ENCODE data around the gene FOXD4L6. TPM values are rescaled to one million over a fixed set of nuclear protein-coding genes. Genes with fewer than 3 reads are reported as not detected.
"Not testable (repeated sequence)": the region's sequence is repeated elsewhere in the genome, so short reads cannot be mapped to it uniquely, and the experiment has no call there.

Gene FOXD4L6
- total RNA-seq, 5 donors from 2014 or later (not counting 1 experiment from before 2014, with no cell fraction given), result 0.16 TPM; not detected in 4

DNA sequence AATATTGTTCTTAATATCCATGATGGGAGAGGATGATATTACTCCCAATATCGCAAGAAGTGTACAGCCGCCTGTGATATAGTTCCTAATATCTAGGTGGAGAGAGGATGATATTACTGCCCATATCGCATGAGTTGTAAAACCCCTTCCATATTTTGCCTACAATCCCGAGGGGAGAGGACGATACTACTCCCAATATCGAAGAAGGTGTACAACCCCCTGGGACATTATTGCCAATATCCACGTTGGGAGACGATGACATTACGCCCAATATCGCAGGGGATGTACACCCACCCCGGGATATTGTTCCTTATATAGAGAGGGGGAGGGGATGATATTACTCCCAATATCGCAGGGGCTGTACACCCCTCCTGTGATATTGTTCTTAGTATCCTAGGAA lies 17.1 kb downstream of the FOXD4L6 start:
- H3K27me3 Mint-ChIP-seq; POLR2A ChIA-PET; H3K27ac Mint-ChIP-seq; H3K9me3 Mint-ChIP-seq; H3K36me3 Mint-ChIP-seq; H3K4me1 ChIP-seq (ENCODE audit: control insufficient read depth in 1 of 2, extremely low read depth in 1 of 2, insufficient read depth in 2 of 2, low read length in 2 of 2); ATAC-seq (replicated peaks in 1 of 4); H3K4me3 ChIP-seq (ENCODE audit: control insufficient read depth in 1 of 2, extremely low read depth in 1 of 2, low read length in 1 of 2); H3K4me1 Mint-ChIP-seq; H3K27ac ChIP-seq (ENCODE audit: low read length); DNase-seq; H3K36me3 ChIP-seq (ENCODE audit: control insufficient read depth in 2 of 2, extremely low read depth in 1 of 2, insufficient read depth in 1 of 2, low read length in 1 of 2); CTCF ChIA-PET; H3K9me3 ChIP-seq; H3K4me3 Mint-ChIP-seq: not testable (repeated sequence)
- H3K27me3 ChIP-seq (replicated peaks in 1 of 2; ENCODE audit: control insufficient read depth in 2 of 2, extremely low read depth in 1 of 2, insufficient read depth in 2 of 2, low read length in 1 of 2), result peaks cover 0 to 11% of the 10 kb centered on the region in 2 experiments
- WGBS (ENCODE audit: insufficient coverage), result no CpG with 5 or more reads among the region's 12 CpGs

DNA sequence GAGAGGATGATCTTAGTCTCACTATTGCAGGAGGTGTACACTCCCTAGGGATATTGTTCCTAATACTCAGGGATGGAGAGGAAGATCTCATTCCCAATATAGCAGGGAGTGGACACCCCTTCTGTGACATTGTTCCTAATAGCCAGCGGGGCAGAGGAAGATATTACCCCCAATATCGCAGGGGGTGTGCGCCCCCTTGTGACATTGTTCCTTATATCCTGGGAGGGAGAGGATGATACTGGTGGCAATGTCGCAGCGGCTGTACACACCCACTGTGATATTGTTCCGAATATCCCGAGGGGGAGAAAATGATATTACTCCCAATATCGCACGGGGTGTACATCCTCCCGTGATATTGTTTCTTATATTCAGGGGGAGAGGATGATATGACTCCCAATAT lies 17.6 kb downstream of the FOXD4L6 start:
- H3K4me1 ChIP-seq (ENCODE audit: control insufficient read depth in 1 of 2, extremely low read depth in 1 of 2, insufficient read depth in 2 of 2, low read length in 2 of 2); H3K4me3 ChIP-seq (ENCODE audit: control insufficient read depth in 1 of 2, extremely low read depth in 1 of 2, low read length in 1 of 2); H3K4me3 Mint-ChIP-seq; H3K36me3 ChIP-seq (ENCODE audit: control insufficient read depth in 2 of 2, extremely low read depth in 1 of 2, insufficient read depth in 1 of 2, low read length in 1 of 2); H3K27ac ChIP-seq (ENCODE audit: low read length); DNase-seq; CTCF ChIA-PET; ATAC-seq (replicated peaks in 1 of 4); H3K9me3 ChIP-seq; H3K36me3 Mint-ChIP-seq; H3K27me3 Mint-ChIP-seq; POLR2A ChIA-PET; H3K9me3 Mint-ChIP-seq; H3K27ac Mint-ChIP-seq; H3K4me1 Mint-ChIP-seq: not testable (repeated sequence)
- WGBS (ENCODE audit: insufficient coverage), result no CpG with 5 or more reads among the region's 10 CpGs
- H3K27me3 ChIP-seq (replicated peaks in 1 of 2; ENCODE audit: control insufficient read depth in 2 of 2, extremely low read depth in 1 of 2, insufficient read depth in 2 of 2, low read length in 1 of 2), result peaks cover 0 to 11% of the 10 kb centered on the region in 2 experiments

DNA sequence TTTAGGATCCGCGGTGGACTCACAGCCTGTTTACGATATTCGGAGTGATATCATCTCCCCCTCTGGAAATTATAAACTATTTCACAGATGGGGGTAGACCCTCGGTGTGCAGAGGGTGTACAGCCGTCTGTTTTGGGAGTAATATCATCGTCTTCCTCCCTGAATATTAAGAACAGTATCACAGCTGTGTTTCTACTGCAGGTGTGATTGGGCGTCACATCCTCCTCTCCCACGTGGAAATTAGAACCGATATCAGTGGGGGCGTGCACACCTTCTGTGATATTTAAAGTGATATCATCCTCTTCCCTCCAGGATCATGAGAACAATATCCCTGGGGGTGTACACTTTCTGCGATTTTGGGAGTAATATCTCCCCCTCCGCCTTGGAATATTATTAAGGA lies 19.2 kb downstream of the FOXD4L6 start:
- H3K9me3 Mint-ChIP-seq; CTCF ChIA-PET; H3K4me1 ChIP-seq (ENCODE audit: control insufficient read depth in 1 of 2, extremely low read depth in 1 of 2, insufficient read depth in 2 of 2, low read length in 2 of 2); DNase-seq; H3K27ac ChIP-seq (ENCODE audit: low read length); H3K4me1 Mint-ChIP-seq; H3K4me3 ChIP-seq (ENCODE audit: control insufficient read depth in 1 of 2, extremely low read depth in 1 of 2, low read length in 1 of 2); H3K4me3 Mint-ChIP-seq; H3K27me3 Mint-ChIP-seq; POLR2A ChIA-PET; H3K36me3 ChIP-seq (ENCODE audit: control insufficient read depth in 2 of 2, extremely low read depth in 1 of 2, insufficient read depth in 1 of 2, low read length in 1 of 2); H3K36me3 Mint-ChIP-seq; H3K9me3 ChIP-seq; H3K27ac Mint-ChIP-seq: not testable (repeated sequence)
- no CpG with 5 or more reads among the region's 13 CpGs for WGBS (ENCODE audit: insufficient coverage)
- peak in 1 of 4 experiments; percentile 39 for ATAC-seq (replicated peaks in 1 of 4)
- peaks cover 0 to 11% of the 10 kb centered on the region in 2 experiments for H3K27me3 ChIP-seq (replicated peaks in 1 of 2; ENCODE audit: control insufficient read depth in 2 of 2, extremely low read depth in 1 of 2, insufficient read depth in 2 of 2, low read length in 1 of 2)

DNA sequence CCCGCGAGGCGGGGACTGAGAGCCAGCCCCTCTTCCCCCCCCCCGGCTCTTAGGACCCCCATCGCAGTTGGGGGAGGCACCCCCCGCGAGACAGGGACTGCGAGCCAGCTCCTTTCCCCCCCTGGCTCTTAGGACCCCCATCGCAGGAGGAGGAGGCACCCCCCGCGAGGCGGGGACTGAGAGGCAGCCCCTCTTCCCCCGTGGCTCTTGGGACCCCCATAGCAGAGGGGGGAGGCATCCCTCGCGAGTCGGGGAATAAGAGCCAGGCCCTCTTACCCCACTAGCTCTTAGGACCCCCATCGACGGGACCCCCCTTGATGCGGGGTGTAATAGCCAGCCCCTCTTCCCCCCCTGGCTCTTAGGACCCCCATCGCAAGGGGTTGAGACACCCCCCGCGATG lies 19.7 kb downstream of the FOXD4L6 start:
- H3K27me3 Mint-ChIP-seq; DNase-seq; H3K36me3 ChIP-seq (ENCODE audit: control insufficient read depth in 2 of 2, extremely low read depth in 1 of 2, insufficient read depth in 1 of 2, low read length in 1 of 2); H3K4me3 Mint-ChIP-seq; H3K9me3 Mint-ChIP-seq; POLR2A ChIA-PET; H3K4me1 ChIP-seq (ENCODE audit: control insufficient read depth in 1 of 2, extremely low read depth in 1 of 2, insufficient read depth in 2 of 2, low read length in 2 of 2); H3K27ac Mint-ChIP-seq; ATAC-seq (replicated peaks in 1 of 4); CTCF ChIA-PET; H3K27ac ChIP-seq (ENCODE audit: low read length); H3K4me3 ChIP-seq (ENCODE audit: control insufficient read depth in 1 of 2, extremely low read depth in 1 of 2, low read length in 1 of 2); H3K36me3 Mint-ChIP-seq; H3K4me1 Mint-ChIP-seq; H3K9me3 ChIP-seq: not testable (repeated sequence)
- H3K27me3 ChIP-seq (replicated peaks in 1 of 2; ENCODE audit: control insufficient read depth in 2 of 2, extremely low read depth in 1 of 2, insufficient read depth in 2 of 2, low read length in 1 of 2), result peaks cover 0 to 11% of the 10 kb centered on the region in 2 experiments
- no CpG with 5 or more reads among the region's 22 CpGs for WGBS (ENCODE audit: insufficient coverage)

DNA sequence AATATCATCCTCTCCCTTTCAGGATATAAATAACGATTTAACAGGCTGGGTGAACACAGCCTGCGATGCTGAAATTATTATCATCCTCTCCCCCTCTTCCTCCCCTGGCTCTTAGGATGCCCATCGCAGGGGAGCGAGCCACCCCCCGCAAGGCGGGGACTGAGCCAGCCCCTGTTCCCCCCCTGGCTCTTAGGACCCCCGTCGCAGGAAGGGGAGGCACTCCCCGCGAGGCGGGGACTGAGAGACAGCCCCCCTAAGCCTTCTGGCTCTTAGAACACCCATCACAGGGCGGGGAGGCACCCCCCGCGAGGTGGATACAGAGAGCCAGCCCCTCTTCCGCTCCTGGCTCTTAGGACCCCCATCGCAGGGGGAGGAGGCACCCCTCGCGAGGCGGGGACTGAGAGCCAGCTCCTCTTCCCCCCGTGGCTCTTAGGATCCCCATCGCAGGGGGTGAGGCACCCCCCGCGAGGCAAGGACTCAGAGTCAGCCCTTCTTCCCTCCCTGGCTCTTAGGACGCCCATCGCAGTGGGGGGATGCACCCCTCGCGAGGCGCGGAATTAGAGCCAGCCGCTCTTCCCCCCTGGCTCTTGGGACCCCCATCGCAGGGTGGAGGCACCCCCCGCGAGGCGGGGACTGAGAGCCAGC lies 21.9 kb downstream of the FOXD4L6 start:
- H3K4me3 Mint-ChIP-seq, CTCF ChIA-PET: not testable (repeated sequence)

DNA sequence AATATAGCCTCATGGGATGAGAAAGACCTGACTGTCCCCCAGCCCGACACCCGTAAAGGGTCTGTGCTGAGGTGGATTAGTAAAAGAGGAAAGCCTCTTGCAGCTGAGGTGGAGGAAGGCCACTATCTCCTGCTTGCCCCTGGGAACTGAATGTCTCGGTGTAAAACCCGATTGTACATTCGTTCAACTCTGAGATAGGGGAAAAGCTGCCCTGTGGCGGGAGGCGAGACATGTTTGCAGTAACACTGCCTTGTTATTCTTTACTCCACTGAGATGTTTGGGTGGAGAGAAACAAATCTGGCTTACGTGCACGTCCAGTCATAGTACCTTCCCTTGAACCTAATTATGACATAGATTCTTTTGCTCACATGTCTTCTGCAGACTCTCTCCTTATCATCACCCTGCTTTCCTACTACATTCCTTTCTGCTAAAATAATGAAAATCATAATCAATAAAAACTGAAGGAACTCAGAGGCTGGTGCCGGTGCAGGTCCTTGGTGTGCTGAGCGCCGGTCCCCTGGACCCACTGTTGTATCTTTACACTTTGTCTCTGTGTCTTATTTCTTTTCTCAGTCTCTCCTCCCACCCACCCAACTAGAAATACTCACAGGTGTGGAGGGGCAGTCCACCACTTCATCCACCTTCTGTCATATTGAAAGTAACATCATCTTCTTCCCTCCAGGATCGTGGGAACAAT lies 22.8 kb downstream of the FOXD4L6 start:
- CTCF ChIA-PET; H3K4me3 ChIP-seq (ENCODE audit: control insufficient read depth in 1 of 2, extremely low read depth in 1 of 2, low read length in 1 of 2); H3K27me3 Mint-ChIP-seq; H3K27ac ChIP-seq (ENCODE audit: low read length); DNase-seq; H3K27ac Mint-ChIP-seq; ATAC-seq (replicated peaks in 1 of 4); H3K36me3 ChIP-seq (ENCODE audit: control insufficient read depth in 2 of 2, extremely low read depth in 1 of 2, insufficient read depth in 1 of 2, low read length in 1 of 2); H3K36me3 Mint-ChIP-seq; H3K4me1 ChIP-seq (ENCODE audit: control insufficient read depth in 1 of 2, extremely low read depth in 1 of 2, insufficient read depth in 2 of 2, low read length in 2 of 2); POLR2A ChIA-PET; H3K4me3 Mint-ChIP-seq; H3K9me3 ChIP-seq; H3K9me3 Mint-ChIP-seq; H3K4me1 Mint-ChIP-seq: not testable (repeated sequence)
- no CpG with 5 or more reads among the region's 13 CpGs for WGBS (ENCODE audit: insufficient coverage)
- peaks cover 0 to 11% of the 10 kb centered on the region in 2 experiments for H3K27me3 ChIP-seq (replicated peaks in 1 of 2; ENCODE audit: control insufficient read depth in 2 of 2, extremely low read depth in 1 of 2, insufficient read depth in 2 of 2, low read length in 1 of 2)

More for the DNA sequence above, 21.9 kb downstream of the FOXD4L6 start:
- ATAC-seq (replicated peaks in 1 of 4); H3K36me3 ChIP-seq (ENCODE audit: control insufficient read depth in 2 of 2, extremely low read depth in 1 of 2, insufficient read depth in 1 of 2, low read length in 1 of 2); H3K9me3 ChIP-seq; H3K4me1 ChIP-seq (ENCODE audit: control insufficient read depth in 1 of 2, extremely low read depth in 1 of 2, insufficient read depth in 2 of 2, low read length in 2 of 2); H3K9me3 Mint-ChIP-seq; H3K4me1 Mint-ChIP-seq; H3K4me3 ChIP-seq (ENCODE audit: control insufficient read depth in 1 of 2, extremely low read depth in 1 of 2, low read length in 1 of 2); POLR2A ChIA-PET; H3K36me3 Mint-ChIP-seq; H3K27ac ChIP-seq (ENCODE audit: low read length); DNase-seq; H3K27ac Mint-ChIP-seq; H3K27me3 Mint-ChIP-seq: not testable (repeated sequence)
- WGBS (ENCODE audit: insufficient coverage), result 17% methylated on average over 4 of the region's 34 CpGs
- H3K27me3 ChIP-seq (replicated peaks in 1 of 2; ENCODE audit: control insufficient read depth in 2 of 2, extremely low read depth in 1 of 2, insufficient read depth in 2 of 2, low read length in 1 of 2), result peaks cover 0 to 11% of the 10 kb centered on the region in 2 experiments

All from T-cell (primary cell).